OCI-LY1 (cell line): ENCODE data around the gene KATNAL1.

Experiments used
- EZH2 ChIP-seq: fragments of 200-600 bp; sonication (generic), shearing (Covaris generic); IDR thresholded peaks from 2 replicates; pipeline ENCODE4 v1.8.0; 2017; ENCODE audit warnings: borderline replicate concordance, mixed run types, mild to moderate bottlenecking, antibody characterized with exemption, low read length, moderate library complexity, mixed read lengths
- TF ChIP-seq, protein P1 (sequence below): fragments of 200-600 bp; sonication (generic), shearing (Covaris generic); IDR thresholded peaks from 2 replicates; pipeline ENCODE4 v1.5.1; 2017; ENCODE audit warnings: mild to moderate bottlenecking, antibody characterized with exemption, low read length, moderate library complexity, mixed read lengths

DNA sequence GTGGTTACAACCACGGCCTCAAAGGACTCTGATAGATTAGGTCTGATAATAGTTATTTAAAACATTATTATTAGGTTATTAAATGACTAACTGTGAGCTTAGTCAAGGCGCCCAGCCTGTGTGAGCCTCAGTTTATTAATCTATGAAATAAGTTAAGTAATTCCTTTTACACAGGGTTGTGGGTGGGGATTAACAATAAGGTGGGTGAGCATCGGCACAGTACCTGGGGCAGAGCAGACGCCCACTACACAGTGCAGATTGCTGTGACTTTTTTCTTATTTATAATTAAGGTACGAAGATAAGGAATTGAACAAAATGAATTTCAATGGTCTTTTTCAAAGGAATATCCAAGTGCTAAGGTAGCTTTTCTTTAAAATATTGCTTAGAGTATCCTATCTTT, 132.2 kb downstream of the KATNAL1 start:
- TF ChIP-seq, protein P1, sequence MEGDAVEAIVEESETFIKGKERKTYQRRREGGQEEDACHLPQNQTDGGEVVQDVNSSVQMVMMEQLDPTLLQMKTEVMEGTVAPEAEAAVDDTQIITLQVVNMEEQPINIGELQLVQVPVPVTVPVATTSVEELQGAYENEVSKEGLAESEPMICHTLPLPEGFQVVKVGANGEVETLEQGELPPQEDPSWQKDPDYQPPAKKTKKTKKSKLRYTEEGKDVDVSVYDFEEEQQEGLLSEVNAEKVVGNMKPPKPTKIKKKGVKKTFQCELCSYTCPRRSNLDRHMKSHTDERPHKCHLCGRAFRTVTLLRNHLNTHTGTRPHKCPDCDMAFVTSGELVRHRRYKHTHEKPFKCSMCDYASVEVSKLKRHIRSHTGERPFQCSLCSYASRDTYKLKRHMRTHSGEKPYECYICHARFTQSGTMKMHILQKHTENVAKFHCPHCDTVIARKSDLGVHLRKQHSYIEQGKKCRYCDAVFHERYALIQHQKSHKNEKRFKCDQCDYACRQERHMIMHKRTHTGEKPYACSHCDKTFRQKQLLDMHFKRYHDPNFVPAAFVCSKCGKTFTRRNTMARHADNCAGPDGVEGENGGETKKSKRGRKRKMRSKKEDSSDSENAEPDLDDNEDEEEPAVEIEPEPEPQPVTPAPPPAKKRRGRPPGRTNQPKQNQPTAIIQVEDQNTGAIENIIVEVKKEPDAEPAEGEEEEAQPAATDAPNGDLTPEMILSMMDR = no peak
- no peak for TF ChIP-seq EZH2
